OCI-LY1 (cell line): ENCODE results near the gene ZNF775.

Experiments
- H2AFZ ChIP-seq: fragments of 200-600 bp; sonication (generic), shearing (Covaris generic); 2 replicates; pipeline ENCODE4 v1.6.0; 2014; ENCODE audit warnings: antibody characterized with exemption, mild to moderate bottlenecking, low read length
- H3F3A ChIP-seq: fragments of 200-600 bp; sonication (generic), shearing (Covaris generic); 2 replicates; pipeline ENCODE4 v1.6.0; 2014; ENCODE audit warnings: mild to moderate bottlenecking, antibody characterized with exemption, low read length, moderate library complexity; ENCODE audit not compliant: insufficient read depth
- H3K27ac ChIP-seq: fragments of 200-600 bp; sonication (generic); 2 replicates; pipeline ENCODE4 v1.5.1; 2014; ENCODE audit warnings: low read length, mixed run types, mild to moderate bottlenecking, low read depth; ENCODE audit not compliant: poor library complexity, severe bottlenecking
- H3K27me3 ChIP-seq: fragments of 200-600 bp; sonication (generic); 2 replicates; pipeline ENCODE4 v1.6.0; 2014; ENCODE audit warnings: antibody characterized with exemption, mild to moderate bottlenecking, low read length, moderate library complexity; ENCODE audit not compliant: insufficient read depth
- H3K36me3 ChIP-seq: fragments of 200-600 bp; sonication (generic); 2 replicates; pipeline ENCODE4 v1.6.1; 2014; ENCODE audit warnings: mild to moderate bottlenecking, antibody characterized with exemption, low read length, moderate library complexity, mixed read lengths; ENCODE audit not compliant: insufficient read depth
- H3K4me1 ChIP-seq: fragments of 200-600 bp; sonication (generic); 2 replicates; pipeline ENCODE4 v1.5.1; 2014; ENCODE audit warnings: mild to moderate bottlenecking, low read length, moderate library complexity; ENCODE audit not compliant: insufficient read depth, severe bottlenecking
- H3K4me2 ChIP-seq: fragments of 200-600 bp; sonication (generic), shearing (Covaris generic); 2 replicates; pipeline ENCODE4 v1.6.1; 2014; ENCODE audit warnings: low read length
- H3K4me3 ChIP-seq: fragments of 200-600 bp; sonication (generic); 2 replicates; pipeline ENCODE4 v1.5.1; 2014; ENCODE audit warnings: low read length, low read depth, mild to moderate bottlenecking, mixed read lengths; ENCODE audit not compliant: poor library complexity, severe bottlenecking
- H3K79me2 ChIP-seq: fragments of 200-600 bp; shearing (Covaris generic); 2 replicates; pipeline ENCODE4 v1.6.1; 2016; ENCODE audit warnings: mixed run types, low read length, mixed read lengths; ENCODE audit not compliant: insufficient read depth
- H3K9ac ChIP-seq: fragments of 200-600 bp; sonication (generic), shearing (Covaris generic); 2 replicates; pipeline ENCODE4 v1.6.1; 2014; ENCODE audit warnings: mild to moderate bottlenecking, low read length, mixed read lengths
- H3K9me2 ChIP-seq: fragments of 200-600 bp; sonication (generic), shearing (Covaris generic); 2 replicates; pipeline ENCODE4 v1.6.1; 2014; ENCODE audit warnings: low read depth, mild to moderate bottlenecking, low read length, mixed read lengths
- H3K9me3 ChIP-seq: fragments of 200-600 bp; shearing (Covaris generic); 2 replicates; pipeline ENCODE4 v1.6.1; 2014; ENCODE audit warnings: low read length, mixed read lengths
- H4K20me1 ChIP-seq: fragments of 200-600 bp; sonication (generic), shearing (Covaris generic); 2 replicates; pipeline ENCODE4 v1.6.0; 2016; ENCODE audit warnings: mild to moderate bottlenecking, low read length; ENCODE audit not compliant: insufficient read depth
- CTCF ChIP-seq: fragments of 200-600 bp; sonication (generic), shearing (Covaris generic); IDR thresholded peaks from 2 replicates; pipeline ENCODE4 v1.5.1; 2017; ENCODE audit warnings: mild to moderate bottlenecking, antibody characterized with exemption, low read length, moderate library complexity, mixed read lengths
- EZH2 ChIP-seq: fragments of 200-600 bp; sonication (generic), shearing (Covaris generic); IDR thresholded peaks from 2 replicates; pipeline ENCODE4 v1.8.0; 2017; ENCODE audit warnings: borderline replicate concordance, mixed run types, mild to moderate bottlenecking, antibody characterized with exemption, low read length, moderate library complexity, mixed read lengths

The ZNF775 gene

GRCh38 chr7:150341263-150342120 is 37.6 kb upstream of the ZNF775 start, which contains the start of gene RARRES2:
Gene RARRES2, minus strand, starts transcription at chr7:150341629. Its CDS starts 1,020 bp downstream, at chr7:150340609.
- Histone ChIP-seq H3K4me2 (no peak within 1 kb of the TSS), H3K9me2 (no peaks in the 10 kb centered on the region), H3K4me3 (no peak within 1 kb of the TSS), H3K36me3 (no peaks in the 10 kb centered on the region; the same call in 1 of the 2 replicates), H3K79me2 (no peaks in the 10 kb centered on the region), H3F3A (no peaks in the 10 kb centered on the region), H4K20me1 (no peaks in the 10 kb centered on the region), H3K9me3 (peaks cover 11% of the 10 kb centered on the region), H3K27ac (no peak within 1 kb of the TSS), H2AFZ (no peak within 1 kb of the TSS), H3K27me3 (peaks cover 7% of the 10 kb centered on the region; the same call in 1 of the 2 replicates), H3K4me1 (no peaks in the 10 kb centered on the region), H3K9ac (no peak within 1 kb of the TSS)
- TF ChIP-seq CTCF: no peak
- TF ChIP-seq EZH2: no peak

GRCh38 chr7:150342121-150342408 is 37.1 kb upstream of the ZNF775 start:
- H3K9ac ChIP-seq: no peak overlapping the region
- H3K4me3 ChIP-seq: no peak overlapping the region
- no peak overlapping the region for H3K27ac ChIP-seq
- no peaks in the 10 kb centered on the region for H3K9me2 ChIP-seq
- H3K9me3 ChIP-seq: peaks cover 11% of the 10 kb centered on the region
- H2AFZ ChIP-seq: no peak overlapping the region
- H3K4me2 ChIP-seq: no peak overlapping the region
- H3K27me3 ChIP-seq: peaks cover 7% of the 10 kb centered on the region; the same call in 1 of the 2 replicates
- H4K20me1 ChIP-seq: no peaks in the 10 kb centered on the region
- no peaks in the 10 kb centered on the region; the same call in 1 of the 2 replicates for H3K36me3 ChIP-seq
- no peaks in the 10 kb centered on the region for H3K4me1 ChIP-seq
- no peaks in the 10 kb centered on the region for H3K79me2 ChIP-seq
- no peak for TF ChIP-seq CTCF
- TF ChIP-seq EZH2: no peak
- no peaks in the 10 kb centered on the region for H3F3A ChIP-seq

GRCh38 chr7:150343225-150343624 is 35.9 kb upstream of the ZNF775 start:
- H4K20me1 ChIP-seq: no peaks in the 10 kb centered on the region
- H3K9me2 ChIP-seq: no peaks in the 10 kb centered on the region
- H3K4me3 ChIP-seq: no peak overlapping the region
- peaks cover 7% of the 10 kb centered on the region; the same call in 1 of the 2 replicates for H3K27me3 ChIP-seq
- H3K79me2 ChIP-seq: no peaks in the 10 kb centered on the region
- H2AFZ ChIP-seq: no peak overlapping the region
- H3K4me2 ChIP-seq: no peak overlapping the region
- no peaks in the 10 kb centered on the region; the same call in 1 of the 2 replicates for H3K36me3 ChIP-seq
- peaks cover 14% of the 10 kb centered on the region for H3K9me3 ChIP-seq
- H3K27ac ChIP-seq: no peak overlapping the region
- H3F3A ChIP-seq: no peaks in the 10 kb centered on the region
- no peak overlapping the region for H3K9ac ChIP-seq
- no peak for TF ChIP-seq EZH2
- no peak for TF ChIP-seq CTCF
- no peaks in the 10 kb centered on the region for H3K4me1 ChIP-seq
